ENCODE results near the gene NPAP1.
"Not testable (repeated sequence)": the region's sequence is repeated elsewhere in the genome, so short reads cannot be mapped to it uniquely, and the experiment has no call there.

Gene NPAP1, protein sequence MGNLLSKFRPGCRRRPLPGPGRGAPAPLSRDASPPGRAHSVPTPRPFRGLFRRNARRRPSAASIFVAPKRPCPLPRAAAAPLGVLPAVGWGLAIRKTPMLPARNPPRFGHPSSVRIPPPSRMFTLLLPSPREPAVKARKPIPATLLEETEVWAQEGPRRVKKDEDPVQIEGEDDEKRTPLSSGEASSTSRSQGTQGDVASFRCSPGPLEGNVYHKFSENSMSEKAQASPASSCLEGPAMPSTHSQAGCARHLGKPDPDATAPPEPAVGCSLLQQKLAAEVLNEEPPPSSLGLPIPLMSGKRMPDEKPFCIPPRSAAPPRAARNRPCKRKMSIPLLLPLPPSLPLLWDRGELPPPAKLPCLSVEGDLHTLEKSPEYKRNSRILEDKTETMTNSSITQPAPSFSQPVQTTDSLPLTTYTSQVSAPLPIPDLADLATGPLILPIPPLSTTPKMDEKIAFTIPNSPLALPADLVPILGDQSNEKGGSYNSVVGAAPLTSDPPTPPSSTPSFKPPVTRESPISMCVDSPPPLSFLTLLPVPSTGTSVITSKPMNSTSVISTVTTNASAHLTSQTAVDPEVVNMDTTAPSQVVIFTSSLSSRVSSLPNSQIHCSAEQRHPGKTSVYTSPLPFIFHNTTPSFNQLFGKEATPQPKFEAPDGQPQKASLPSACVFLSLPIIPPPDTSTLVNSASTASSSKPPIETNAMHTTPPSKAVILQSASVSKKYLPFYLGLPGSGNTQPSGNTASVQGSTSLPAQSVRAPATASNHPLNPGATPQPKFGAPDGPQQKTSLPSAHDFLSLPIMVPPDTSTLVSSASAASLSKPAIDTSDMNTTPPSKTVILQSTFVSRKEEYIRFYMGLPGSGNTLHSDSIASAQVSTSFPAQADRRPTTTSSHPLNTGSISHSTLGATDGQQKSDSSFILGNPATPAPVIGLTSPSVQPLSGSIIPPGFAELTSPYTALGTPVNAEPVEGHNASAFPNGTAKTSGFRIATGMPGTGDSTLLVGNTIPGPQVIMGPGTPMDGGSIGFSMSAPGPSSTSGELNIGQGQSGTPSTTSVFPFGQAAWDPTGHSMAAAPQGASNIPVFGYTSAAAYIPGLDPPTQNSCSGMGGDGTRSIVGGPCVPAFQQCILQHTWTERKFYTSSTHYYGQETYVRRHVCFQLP

DNA sequence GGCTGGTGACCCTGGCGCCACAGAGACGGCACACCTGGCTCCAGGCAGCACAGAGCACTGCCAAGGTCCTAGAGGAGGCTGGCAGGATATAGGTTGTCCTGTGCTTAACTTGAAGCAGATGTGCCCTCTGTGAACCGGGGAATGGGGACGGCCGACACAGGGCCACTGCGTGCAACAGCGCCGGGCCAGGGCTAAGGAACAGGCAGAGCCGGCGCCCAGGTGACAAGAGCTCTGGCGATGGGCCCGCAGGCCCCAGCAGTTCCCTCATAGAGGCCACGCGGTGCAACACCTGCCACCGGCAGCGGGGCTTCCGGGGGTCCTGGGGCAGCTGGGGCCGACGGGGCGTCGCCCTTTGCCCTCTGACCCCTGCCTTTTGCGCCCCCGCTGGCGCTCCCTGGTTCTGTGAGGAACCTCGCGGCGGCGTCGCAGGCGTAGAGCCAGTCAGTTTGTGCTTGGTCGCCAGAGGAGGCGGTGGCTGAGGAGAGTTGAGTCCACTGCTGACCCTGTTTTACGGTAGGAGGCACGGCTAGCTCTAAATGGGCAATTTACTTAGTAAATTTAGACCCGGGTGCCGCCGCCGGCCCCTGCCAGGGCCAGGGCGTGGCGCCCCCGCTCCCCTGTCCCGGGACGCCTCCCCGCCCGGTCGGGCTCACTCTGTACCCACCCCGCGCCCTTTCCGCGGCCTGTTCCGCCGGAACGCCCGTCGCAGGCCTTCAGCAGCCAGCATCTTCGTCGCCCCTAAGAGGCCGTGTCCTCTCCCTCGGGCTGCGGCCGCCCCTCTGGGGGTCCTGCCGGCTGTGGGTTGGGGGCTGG lies at the start of gene NPAP1:
Gene NPAP1, plus strand, starts transcription at position 444 of the 813 bp plus-strand sequence. Its CDS starts 93 bp downstream, at position 537.
- no peak for DNase-seq

DNA sequence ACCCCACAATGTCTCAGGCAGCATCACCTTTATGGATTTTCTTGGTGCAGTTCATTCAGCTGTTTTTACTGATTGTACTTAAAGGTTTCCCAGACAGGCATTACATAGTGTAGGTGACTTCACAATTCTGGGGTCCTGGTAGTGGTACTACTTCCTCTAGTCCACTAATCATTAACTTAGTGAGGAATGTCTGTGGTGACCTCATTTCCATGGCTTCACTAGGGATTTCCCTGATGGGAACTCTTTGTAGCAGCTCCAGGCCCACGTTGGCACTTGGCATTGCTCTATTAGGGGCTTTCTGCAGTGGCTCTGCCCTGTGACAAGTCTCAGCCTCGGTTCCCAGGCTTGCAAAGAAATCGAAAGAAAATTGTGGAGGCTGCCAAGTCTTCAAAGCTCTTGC lies 48.1 kb upstream of the NPAP1 start:
- no peak for DNase-seq

DNA sequence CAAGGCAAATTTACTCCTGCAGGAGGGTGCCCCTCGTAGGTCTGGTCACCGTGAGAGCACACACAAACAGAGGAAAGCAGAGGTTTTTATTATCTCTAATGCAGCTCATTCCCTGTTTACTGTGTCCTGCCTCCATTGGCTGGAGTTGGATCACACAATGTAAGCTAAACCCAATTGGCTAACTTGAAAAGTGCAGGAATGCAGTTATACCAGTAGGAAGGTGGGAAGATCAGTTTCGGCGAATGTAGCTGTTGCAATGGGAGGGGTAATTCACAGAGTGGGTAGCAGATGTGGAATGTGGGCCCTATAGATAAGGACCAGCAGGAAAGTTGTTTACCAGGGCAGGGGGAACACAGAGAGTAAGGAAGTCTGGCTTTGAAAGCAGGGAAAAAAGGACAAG lies 42.5 kb upstream of the NPAP1 start:
- no peak for DNase-seq

DNA sequence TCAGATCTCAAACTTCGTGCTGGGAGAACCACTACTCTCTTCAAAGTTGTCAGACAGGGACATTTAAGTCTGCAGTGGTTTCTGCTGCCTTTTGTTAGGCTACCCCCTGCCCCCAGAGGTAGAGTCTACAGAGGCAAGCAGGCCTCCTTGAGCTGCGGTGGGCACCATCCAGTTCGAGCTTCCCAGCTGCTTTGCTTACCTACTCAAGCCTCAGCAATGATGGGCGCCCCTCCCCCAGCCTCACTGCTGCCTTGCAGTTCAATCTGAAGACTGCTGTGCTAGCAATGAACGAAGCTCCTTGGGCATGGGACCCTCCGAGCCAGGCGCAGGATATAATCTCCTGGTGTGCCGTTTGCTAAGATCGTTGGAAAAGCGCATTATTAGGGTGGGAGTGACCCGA lies 36.2 kb upstream of the NPAP1 start:
- DNase-seq, result not testable (repeated sequence)

DNA sequence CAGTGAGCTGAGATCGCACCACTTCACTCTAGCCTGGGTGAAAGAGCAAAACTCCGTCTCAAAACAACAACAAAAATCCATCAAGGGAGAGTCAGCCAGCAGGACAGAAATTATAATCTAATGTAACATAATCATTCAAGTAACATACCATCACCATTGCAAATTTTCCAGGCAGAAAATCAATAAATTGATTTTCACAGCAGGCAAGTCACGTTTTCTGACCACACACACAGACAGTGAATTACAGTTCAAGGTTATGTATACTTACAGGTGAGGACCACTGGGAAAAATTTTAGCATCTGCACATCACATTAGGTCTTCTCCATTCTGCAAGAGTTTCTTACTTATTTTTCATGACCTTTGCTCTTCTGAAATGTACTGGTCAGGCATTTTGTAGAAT lies 29.9 kb upstream of the NPAP1 start:
- DNase-seq, result no peak

DNA sequence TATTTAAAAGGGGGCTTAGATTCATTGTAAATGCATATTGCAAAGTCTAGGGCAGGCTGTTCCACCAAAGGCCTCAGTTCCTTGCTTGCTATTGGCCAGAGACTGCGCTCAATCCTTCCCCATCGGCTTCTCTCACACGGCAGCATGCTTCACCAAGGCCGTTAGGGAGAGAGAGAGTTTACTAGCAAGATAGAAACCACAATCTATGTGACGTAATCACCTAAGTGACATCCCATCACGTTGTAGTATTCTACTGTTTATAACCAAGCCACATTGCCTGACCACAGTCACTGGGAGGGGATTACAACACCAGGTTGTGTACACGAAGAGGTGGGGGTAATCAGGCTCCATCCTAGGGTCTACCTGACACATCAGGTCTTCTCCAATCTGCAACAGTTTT lies 16.0 kb upstream of the NPAP1 start:
- DNase-seq, result no peak

DNA sequence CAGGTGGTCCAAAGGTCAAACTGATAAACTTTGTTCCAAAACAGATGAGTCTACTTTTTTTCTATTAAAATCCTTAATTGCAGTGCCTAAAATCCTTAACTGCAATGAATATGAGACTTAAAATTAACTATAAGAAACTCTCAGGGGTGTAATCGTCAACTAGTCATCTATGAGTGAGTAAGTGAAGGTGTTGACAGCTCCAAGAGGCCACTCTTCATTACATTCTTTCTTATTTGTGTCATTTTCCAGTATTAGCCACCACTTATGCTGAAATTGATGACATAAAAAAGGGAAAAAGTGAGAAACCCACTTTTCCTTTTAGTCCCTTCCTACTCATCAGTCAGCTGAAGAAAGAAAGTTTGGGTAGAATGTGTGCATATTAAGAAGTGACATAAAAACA lies 12.6 kb upstream of the NPAP1 start:
- no peak for DNase-seq

DNA sequence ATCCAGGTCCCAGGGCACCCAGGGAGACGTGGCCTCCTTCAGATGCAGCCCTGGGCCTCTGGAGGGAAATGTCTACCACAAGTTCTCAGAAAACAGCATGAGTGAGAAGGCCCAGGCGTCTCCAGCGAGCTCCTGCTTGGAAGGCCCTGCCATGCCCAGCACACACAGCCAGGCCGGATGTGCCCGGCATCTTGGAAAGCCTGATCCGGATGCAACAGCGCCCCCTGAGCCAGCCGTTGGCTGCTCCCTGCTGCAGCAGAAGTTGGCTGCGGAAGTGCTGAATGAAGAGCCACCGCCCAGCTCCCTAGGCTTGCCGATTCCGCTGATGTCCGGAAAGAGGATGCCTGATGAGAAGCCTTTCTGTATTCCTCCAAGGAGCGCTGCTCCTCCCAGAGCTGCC lies 856 bp downstream of the NPAP1 start:
- DNase-seq, result no peak

DNA sequence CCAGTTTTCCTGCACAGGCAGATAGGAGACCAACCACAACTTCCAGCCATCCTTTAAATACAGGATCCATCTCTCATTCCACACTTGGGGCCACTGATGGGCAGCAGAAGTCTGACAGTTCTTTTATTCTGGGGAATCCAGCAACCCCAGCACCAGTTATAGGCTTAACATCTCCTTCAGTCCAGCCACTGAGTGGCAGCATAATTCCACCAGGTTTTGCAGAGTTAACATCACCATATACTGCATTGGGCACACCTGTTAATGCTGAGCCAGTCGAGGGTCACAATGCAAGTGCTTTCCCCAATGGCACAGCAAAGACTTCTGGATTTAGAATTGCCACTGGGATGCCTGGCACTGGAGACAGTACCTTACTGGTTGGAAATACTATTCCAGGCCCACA lies 2.9 kb downstream of the NPAP1 start:
- no peak for DNase-seq

DNA sequence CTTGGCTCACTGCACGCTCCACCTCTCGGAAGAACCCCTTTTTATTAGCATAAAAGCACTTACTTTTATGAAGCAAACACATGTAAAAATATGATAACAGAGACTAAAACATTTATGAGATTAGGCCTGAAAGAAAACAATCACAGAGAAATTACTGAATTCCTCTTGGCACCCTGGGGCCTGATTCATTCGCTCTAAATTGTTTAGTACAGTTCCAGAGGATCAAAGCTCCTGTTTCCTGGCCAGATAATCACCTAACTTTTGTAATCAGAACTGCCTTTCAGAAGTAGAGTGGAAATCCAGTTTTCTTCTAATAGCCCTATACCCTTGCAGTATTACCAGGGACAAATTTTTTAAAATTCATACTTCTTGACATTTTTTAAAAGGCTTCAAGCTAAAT lies 6.4 kb downstream of the NPAP1 start:
- DNase-seq, result no peak

DNA sequence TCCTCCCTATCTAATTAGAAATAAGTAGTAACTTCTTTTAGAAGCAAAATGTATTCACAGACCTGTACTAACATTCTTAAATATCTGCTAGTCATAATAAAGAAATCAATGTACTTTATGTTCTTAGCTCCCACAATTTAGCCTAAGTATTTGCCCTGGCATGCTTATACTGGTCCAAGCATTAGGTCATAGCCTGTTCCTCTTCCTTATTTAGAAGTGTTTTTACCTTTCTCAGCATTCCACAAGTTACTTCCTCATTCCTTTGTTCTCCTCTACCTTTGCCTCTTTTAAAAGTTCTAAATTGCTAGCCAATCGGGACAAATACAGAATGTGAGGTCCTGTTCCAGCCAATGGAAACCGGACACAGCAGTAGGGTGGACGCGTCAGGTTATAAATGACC lies 7.3 kb downstream of the NPAP1 start:
- not testable (repeated sequence) for DNase-seq

DNA sequence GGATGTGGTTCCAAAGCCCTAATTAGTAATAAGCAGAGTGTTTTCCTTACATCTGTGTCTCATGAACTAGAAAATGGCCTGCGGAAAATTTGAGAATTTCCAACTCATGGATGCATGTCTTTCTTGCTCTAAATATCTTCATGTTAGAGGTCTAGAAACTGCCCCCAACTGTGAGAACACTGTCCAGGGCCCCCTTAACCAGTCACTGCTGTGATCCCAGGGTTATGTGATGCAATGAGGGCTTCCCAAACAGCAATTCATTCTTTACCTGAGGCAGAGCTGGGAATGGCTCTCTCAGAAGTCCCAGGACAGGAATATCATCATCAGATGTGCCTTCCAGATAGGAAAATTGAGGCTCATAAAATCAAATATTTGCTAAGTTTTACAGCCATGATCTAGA lies 8.2 kb downstream of the NPAP1 start:
- DNase-seq, result no peak

DNA sequence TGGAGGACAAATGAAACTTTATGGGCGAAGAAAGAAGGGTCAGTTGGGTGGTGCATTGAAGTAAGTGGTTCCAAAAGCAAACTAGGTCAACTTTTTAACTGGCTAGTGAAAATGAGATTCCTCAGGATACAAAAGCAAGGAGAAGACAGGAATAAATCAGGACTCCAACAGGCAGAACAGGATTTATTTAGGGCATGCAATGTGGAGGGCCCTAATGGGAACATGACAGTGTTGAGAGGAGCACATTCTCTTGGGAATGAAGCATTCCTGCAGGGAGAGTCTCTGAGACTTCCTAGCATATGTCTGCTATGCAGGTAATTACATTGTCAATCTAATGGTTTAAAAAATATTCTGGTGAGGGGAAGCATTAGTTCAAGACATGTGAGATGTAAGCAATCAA lies 8.7 kb downstream of the NPAP1 start:
- DNase-seq, result no peak

DNA sequence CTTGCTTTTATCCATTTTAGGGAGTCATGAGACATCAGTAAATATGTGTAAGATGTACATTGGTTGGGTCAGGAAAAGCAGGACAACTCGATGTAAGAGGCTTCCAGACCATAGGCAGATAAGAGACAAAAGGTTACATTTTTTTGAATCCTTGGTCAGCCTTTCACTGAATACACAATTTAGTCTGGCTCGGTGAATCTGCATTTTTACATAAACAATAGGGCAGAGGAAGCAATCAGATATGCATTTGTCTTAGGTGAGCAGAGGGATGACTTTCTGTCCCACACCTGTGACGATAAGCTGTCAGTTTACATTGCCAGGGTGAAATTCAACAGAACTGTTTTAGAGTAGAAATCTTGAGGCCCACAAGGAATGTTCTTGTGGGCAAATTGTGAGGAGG lies 20.6 kb downstream of the NPAP1 start:
- no peak for DNase-seq

DNA sequence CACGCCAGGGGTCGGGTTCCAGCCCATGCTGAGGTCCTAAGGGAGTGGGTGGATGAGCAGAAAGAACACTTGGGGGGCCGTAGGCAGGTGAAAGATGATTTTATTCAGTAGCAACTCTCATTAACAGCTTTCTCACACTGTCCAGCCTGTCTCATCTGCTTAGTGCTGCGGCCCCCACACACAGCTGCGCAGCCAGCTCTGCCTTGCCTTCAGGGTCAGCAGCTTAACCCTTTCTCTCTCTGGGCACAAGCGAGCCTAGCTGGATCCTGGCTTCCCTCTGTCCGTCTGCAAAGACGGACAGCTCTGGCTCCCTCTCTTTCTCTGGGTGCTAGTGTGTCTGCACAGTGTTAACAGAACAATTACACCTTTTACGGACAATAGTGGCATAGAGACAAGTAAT lies 21.3 kb downstream of the NPAP1 start:
- DNase-seq, result no peak

DNA sequence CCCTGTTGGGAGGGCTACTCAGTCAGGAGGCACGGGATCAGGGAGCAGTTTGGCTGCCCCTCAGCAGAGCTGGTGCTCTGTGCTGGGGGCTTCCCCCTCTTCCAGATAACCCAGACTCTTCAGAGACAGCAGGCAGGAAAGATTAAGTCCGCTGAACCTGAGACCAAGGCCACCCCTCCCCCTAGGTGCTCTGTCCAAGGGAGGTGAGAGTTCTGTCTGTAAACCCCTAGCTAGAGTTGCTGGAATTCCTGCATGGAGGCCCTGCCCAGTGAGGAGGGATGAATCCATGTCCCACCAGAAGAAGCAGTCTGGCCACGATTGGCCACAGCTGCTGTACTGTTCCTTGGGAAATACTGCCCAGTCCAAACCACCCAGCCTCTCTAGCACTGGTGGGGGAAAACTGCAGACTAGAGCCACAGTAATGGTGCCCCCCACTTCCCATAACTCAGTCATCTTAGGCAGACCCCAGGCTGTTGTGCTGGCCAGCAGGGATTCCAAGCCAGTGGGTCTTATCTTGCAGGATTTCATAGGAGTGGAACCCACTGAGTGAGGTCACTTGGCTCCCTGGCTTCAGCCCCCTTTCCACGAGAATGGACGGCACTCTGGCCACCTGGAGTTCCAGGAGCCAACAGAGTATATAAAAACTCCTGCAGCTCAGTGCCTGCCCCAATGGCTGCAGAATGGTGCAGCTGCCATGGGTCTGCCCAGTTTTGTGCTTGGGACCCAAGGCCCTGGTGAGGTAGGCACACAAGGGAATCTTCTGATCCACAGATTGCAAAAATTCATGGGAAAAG lies 42.9 kb downstream of the NPAP1 start:
- no peak for DNase-seq

DNA sequence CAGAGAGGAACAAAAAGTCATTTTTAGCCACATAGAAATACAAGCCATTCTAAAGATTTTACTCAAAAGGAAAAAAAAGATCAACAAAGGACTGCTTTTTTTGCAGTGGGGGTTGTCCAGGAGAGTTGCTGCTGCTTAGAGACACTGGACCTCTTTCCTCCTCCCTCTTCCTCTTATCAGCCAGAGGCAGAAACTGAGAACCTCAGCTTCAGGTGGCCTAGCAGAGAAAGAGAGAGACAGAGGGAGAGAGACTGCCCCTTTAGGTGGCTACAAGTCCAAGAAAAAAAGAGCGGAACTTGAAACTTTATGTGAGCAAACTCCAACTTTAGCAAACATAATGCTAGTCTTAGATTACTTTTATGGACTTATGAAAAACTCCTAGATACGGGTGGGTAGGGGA lies 54.2 kb downstream of the NPAP1 start:
- DNase-seq, result no peak
